Activated T-cell treated with anti-CD3 and anti-CD28 coated beads, Interleukin-2, amount 50 U/mL, for 4 hours (primary cell): ENCODE data around the gene HTRA3. TPM values are rescaled to one million over a fixed set of nuclear protein-coding genes. Genes with fewer than 3 reads are reported as not detected.

ENCODE experiments used
- ATAC-seq, 2 donors: fragments of 200-7000 bp; cut with Tn5 transposase; one replicate each; pipeline ENCODE4 v1.10.0; 2021
- DNase-seq: peaks from one replicate; pipeline ENCODE4 v3.0.0-alpha.2; 2020
- H3K27me3 Mint-ChIP-seq: one replicate; pipeline ENCODE4 v1.8.0; 2021; ENCODE audit warnings: low read depth, mixed read lengths
- H3K36me3 Mint-ChIP-seq: one replicate; pipeline ENCODE4 v1.8.0; 2022; ENCODE audit warnings: mixed read lengths; ENCODE audit not compliant: insufficient read depth
- H3K4me1 Mint-ChIP-seq: one replicate; pipeline ENCODE4 v1.8.0; 2021; ENCODE audit warnings: low read depth, mixed read lengths
- H3K4me3 Mint-ChIP-seq: one replicate; pipeline ENCODE4 v1.8.0; 2021; ENCODE audit warnings: mild to moderate bottlenecking, moderate library complexity, mixed read lengths
- H3K9me3 Mint-ChIP-seq: one replicate; pipeline ENCODE4 v1.8.0; 2021; ENCODE audit warnings: mixed read lengths
- total RNA-seq, 3 donors: library from RNA; stranded (reverse); gene quantifications; one replicate each; pipeline ENCODE4 v1.2.1, GENCODE V29; 2021

Gene HTRA3
- total RNA-seq, 3 donors from 2014 or later: not detected

DNA sequence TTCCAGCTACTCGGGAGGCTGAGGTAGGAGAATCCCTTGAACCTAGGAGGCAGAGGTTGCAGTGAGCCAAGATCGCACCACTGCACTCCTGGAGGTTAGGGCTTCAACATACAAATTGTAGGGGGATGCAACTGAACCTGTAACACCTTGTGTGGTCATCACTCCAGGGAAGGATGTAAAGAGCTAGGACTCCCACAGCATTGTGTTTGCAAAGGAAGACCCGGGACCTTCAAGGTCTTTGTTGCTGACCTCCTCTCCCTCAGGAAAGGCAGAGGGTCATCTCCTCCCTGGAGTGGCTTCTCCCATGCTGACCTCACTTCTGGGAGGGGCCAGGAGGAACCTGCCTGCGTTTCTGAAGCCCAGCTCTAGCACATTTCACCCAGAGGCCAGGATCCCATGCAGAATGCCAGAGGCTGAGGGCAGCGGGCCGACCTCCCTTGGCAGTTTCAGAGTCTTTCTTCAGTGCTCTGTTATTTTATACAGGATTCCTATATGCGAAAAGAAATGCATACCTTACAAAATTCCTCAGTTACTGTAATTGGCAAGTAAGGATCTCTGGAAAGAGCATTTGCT lies 80.2 kb downstream of the HTRA3 start:
- ATAC-seq: no peak
- DNase-seq: no peak
- Mint-ChIP-seq H3K9me3 (no peaks in the 10 kb centered on the region), H3K27me3 (peaks cover 3% of the 10 kb centered on the region), H3K4me1 (no peaks in the 10 kb centered on the region), H3K36me3 (no peaks in the 10 kb centered on the region), H3K4me3 (no peak overlapping the region)

DNA sequence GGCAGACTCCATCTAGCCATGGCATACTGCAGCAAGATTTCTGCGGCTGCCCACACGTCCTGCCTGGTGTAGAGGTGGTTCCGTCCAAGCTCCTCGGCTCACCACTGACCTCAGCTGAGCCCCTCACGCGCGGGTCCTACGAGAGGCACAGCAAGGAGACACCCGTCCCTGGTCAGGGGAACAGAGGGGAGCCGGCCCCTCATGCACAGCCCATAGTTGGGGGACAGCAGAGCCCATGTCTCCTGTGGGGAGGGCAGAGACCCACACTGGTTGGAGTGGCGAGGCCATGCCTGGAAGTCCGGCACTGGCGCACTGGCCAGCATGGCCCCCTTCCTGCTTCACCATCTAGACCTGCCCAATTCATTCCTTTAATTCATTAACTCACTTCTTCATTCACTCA lies 80.8 kb downstream of the HTRA3 start:
- no peak overlapping the region for H3K4me3 Mint-ChIP-seq
- H3K4me1 Mint-ChIP-seq: no peaks in the 10 kb centered on the region
- DNase-seq (no peak), ATAC-seq (no peak)
- H3K36me3 Mint-ChIP-seq: no peaks in the 10 kb centered on the region
- peaks cover 3% of the 10 kb centered on the region for H3K27me3 Mint-ChIP-seq
- H3K9me3 Mint-ChIP-seq: no peaks in the 10 kb centered on the region

DNA sequence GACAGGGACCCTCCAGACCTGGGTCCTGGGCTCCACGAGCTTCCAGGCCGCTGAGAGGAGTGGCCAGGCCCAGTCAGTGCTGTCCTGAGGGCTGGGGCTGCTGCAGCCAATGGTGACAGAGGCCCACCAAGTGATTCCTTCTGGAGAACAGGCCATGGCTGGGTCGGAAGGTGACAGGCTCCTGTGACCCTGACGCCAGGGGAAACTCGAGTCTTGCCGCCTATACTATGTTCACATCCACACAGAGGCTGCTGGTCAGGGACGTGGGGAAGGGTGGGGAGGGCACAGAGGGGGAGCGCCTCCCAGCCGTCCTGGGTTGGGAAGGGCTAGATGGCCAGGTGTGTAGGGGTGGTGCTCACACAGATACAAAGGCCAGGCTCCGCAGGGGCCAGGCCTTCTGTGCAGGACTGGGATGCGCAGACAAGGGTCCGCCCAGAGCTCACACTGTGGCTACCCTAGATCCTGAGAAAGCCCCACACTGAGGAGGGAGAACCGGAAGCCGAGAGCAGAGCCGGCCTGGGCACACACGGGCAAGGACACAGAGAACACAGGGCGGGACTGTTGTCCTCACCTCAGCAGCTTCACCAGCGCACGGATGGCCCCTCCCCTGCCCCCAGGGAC lies 81.4 kb downstream of the HTRA3 start:
- H3K9me3 Mint-ChIP-seq: no peaks in the 10 kb centered on the region
- no peak overlapping the region for H3K4me3 Mint-ChIP-seq
- H3K4me1 Mint-ChIP-seq: no peaks in the 10 kb centered on the region
- H3K36me3 Mint-ChIP-seq: no peaks in the 10 kb centered on the region
- ATAC-seq (no peak), DNase-seq (no peak)
- H3K27me3 Mint-ChIP-seq: peaks cover 3% of the 10 kb centered on the region

DNA sequence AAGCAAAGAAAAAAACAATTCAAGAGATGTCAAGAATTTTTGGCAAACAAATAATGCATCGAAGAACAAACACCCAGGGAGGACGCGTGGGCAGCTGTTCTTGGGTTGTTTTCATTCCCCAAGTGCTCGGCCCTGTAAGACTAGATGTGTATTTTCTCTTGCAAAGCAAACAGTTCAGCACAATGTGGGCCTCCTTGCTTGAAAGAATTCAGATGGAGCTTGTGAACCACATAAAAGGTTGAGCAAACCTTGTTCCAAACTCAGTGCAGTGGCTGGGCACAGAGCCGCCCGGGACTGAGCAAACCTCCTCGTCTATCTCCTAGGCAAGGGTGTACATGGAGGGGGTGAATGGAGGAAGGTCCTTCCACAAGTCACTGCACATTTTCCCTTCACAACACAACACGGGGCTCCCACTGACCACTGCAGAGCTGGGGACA lies 82.4 kb downstream of the HTRA3 start:
- DNase-seq: no peak
- peaks cover 3% of the 10 kb centered on the region for H3K27me3 Mint-ChIP-seq
- H3K36me3 Mint-ChIP-seq: no peaks in the 10 kb centered on the region
- H3K9me3 Mint-ChIP-seq: no peaks in the 10 kb centered on the region
- H3K4me3 Mint-ChIP-seq: no peak overlapping the region
- ATAC-seq: no peak
- H3K4me1 Mint-ChIP-seq: no peaks in the 10 kb centered on the region

- no peaks in the 10 kb centered on the region for H3K36me3 Mint-ChIP-seq
- H3K4me3 Mint-ChIP-seq: no peak overlapping the region
- no peak for ATAC-seq
- DNase-seq: no peak
- H3K27me3 Mint-ChIP-seq: peaks cover 3% of the 10 kb centered on the region
- H3K4me1 Mint-ChIP-seq: no peaks in the 10 kb centered on the region
- H3K9me3 Mint-ChIP-seq: no peaks in the 10 kb centered on the region
Observed at GRCh38 chr4:8352368-8353157, 83.0 kb downstream of the HTRA3 start.

GRCh38 chr4:8353158-8353669 lies 83.7 kb downstream of the HTRA3 start:
- ATAC-seq: no peak
- no peaks in the 10 kb centered on the region for H3K36me3 Mint-ChIP-seq
- no peak for DNase-seq
- H3K9me3 Mint-ChIP-seq: no peaks in the 10 kb centered on the region
- H3K27me3 Mint-ChIP-seq: peaks cover 3% of the 10 kb centered on the region
- H3K4me3 Mint-ChIP-seq: no peak overlapping the region
- no peaks in the 10 kb centered on the region for H3K4me1 Mint-ChIP-seq

GRCh38 chr4:8353912-8354453 lies 84.4 kb downstream of the HTRA3 start:
- Mint-ChIP-seq H3K4me1 (no peaks in the 10 kb centered on the region), H3K36me3 (no peaks in the 10 kb centered on the region), H3K9me3 (no peaks in the 10 kb centered on the region), H3K27me3 (peaks cover 3% of the 10 kb centered on the region), H3K4me3 (no peak overlapping the region)
- DNase-seq (no peak), ATAC-seq (no peak)

GRCh38 chr4:8355306-8355705 lies 85.8 kb downstream of the HTRA3 start:
- Mint-ChIP-seq H3K4me1 (no peaks in the 10 kb centered on the region), H3K36me3 (no peaks in the 10 kb centered on the region), H3K4me3 (no peak overlapping the region), H3K27me3 (peaks cover under 1% of the 10 kb centered on the region), H3K9me3 (no peaks in the 10 kb centered on the region)
- ATAC-seq (no peak), DNase-seq (no peak)

GRCh38 chr4:8355864-8356565 lies 86.5 kb downstream of the HTRA3 start:
- H3K9me3 Mint-ChIP-seq: no peaks in the 10 kb centered on the region
- no peaks in the 10 kb centered on the region for H3K27me3 Mint-ChIP-seq
- ATAC-seq: no peak
- DNase-seq: no peak
- H3K36me3 Mint-ChIP-seq: no peaks in the 10 kb centered on the region
- no peak overlapping the region for H3K4me3 Mint-ChIP-seq
- H3K4me1 Mint-ChIP-seq: no peaks in the 10 kb centered on the region

Other genes with a start within 250 kb of the HTRA3 start
- under 1 TPM; 0.26 to 0.54 (median 0.30) TPM for gene ABLIM2, start 110.9 kb upstream of the HTRA3 start, total RNA-seq
- 1 to 10 TPM; 3.0 to 8.8 (median 4.0) TPM for gene SH3TC1, start 70.5 kb upstream of the HTRA3 start, total RNA-seq
- gene ACOX3, start 171.0 kb downstream of the HTRA3 start, total RNA-seq: 10 to 100 TPM; 20.1 to 35.8 (median 20.6) TPM
- gene TRMT44, start 171.0 kb downstream of the HTRA3 start, total RNA-seq: 10 to 100 TPM; 35.7 to 41.5 (median 41.0) TPM